Gastrocnemius medialis (tissue), 4 donors: ENCODE data around the gene COL20A1. TPM values are rescaled to one million over a fixed set of nuclear protein-coding genes. Genes with fewer than 3 reads are reported as not detected.

Source experiments
- ATAC-seq, 2 donors: fragments of 150-250 bp; one replicate each; pipeline ENCODE4 v1.9.1; 2016
- DNase-seq, 2 donors: peaks; one replicate each; pipeline ENCODE4 v3.0.0-alpha.2; 2019
- H3K27ac ChIP-seq, 4 donors: fragments of 200-600 bp; sonication (generic); 1 replicate in 1 of 4; 2 replicates in 3 of 4; pipeline ENCODE4 v1.5.1; 2016 to 2018; ENCODE audit warnings: mild to moderate bottlenecking in 2 of 4, moderate library complexity in 1 of 4
- H3K27me3 ChIP-seq, 3 donors: fragments of 200-600 bp; sonication (generic) in 2 of 3; 1 replicate in 1 of 3; 2 replicates in 2 of 3; pipeline versions ENCODE4 v1.5.1 to v1.6.0; 2016 to 2019; ENCODE audit warnings: mild to moderate bottlenecking in 1 of 3, moderate library complexity in 1 of 3
- H3K36me3 ChIP-seq, 2 donors: fragments of 200-600 bp; sonication (generic) in 1 of 2; one replicate each; pipeline ENCODE4 v1.5.1; 2017 to 2018
- H3K4me1 ChIP-seq, 2 donors: fragments of 200-600 bp; sonication (generic) in 1 of 2; one replicate each; pipeline ENCODE4 v1.5.1; 2016 to 2017; ENCODE audit warnings: mild to moderate bottlenecking in 2 of 2
- H3K4me3 ChIP-seq, 4 donors: fragments of 200-600 bp; sonication (generic) in 3 of 4; 1 replicate in 1 of 4; 2 replicates in 3 of 4; pipeline ENCODE4 v1.5.1; 2016 to 2019; ENCODE audit warnings: mild to moderate bottlenecking in 2 of 4
- H3K9me3 ChIP-seq, 3 donors: fragments of 200-600 bp; sonication (generic) in 2 of 3; 1 replicate in 1 of 3; 2 replicates in 2 of 3; pipeline ENCODE4 v1.5.1; 2016 to 2019
- POLR2A ChIP-seq, 2 donors: fragments of 450-650 bp; IDR thresholded peaks; one replicate each; pipeline ENCODE4 v1.6.1; 2017; ENCODE audit warnings: antibody characterized with exemption in 2 of 2, mild to moderate bottlenecking in 2 of 2, moderate library complexity in 2 of 2
- in situ Hi-C, 4 donors: fragments of 200-750 bp; cut with MboI; loops; one replicate each; pipeline versions ENCODE4 v1.15.0 to v1.8.0; 2017; ENCODE audit warnings: low sequenced_read_pairs in 4 of 4
- intact Hi-C: fragments of 100-400 bp; cut with DNase I; formaldehyde crosslinking; loops from one replicate; pipeline ENCODE4 v1.15.1; 2023; ENCODE audit warnings: low total_unique reads
- total RNA-seq, 4 donors: library from RNA; depleted of rRNA; stranded (reverse); fragments of >200 nt; gene quantifications; one replicate each; pipeline versions ENCODE4 v1.1.0 to v1.2.3, GENCODE V29; 2016
- TF ChIP-seq, protein P1 (sequence below), 5 experiments: fragments of 450-650 bp in 3 of 5; fragments of 200-600 bp in 2 of 5; sonication (generic) in 2 of 5; IDR thresholded peaks in 4 of 5; conservative IDR thresholded peaks in 1 of 5; 1 replicate in 4 of 5; 2 replicates in 1 of 5; pipeline ENCODE4 v1.5.1; 2016 to 2019; ENCODE audit warnings: antibody characterized with exemption in 5 of 5, mild to moderate bottlenecking in 3 of 5, moderate library complexity in 3 of 5

The COL20A1 gene
- total RNA-seq, 4 donors from 2014 or later, result 0.23 TPM; not detected in 3

DNA sequence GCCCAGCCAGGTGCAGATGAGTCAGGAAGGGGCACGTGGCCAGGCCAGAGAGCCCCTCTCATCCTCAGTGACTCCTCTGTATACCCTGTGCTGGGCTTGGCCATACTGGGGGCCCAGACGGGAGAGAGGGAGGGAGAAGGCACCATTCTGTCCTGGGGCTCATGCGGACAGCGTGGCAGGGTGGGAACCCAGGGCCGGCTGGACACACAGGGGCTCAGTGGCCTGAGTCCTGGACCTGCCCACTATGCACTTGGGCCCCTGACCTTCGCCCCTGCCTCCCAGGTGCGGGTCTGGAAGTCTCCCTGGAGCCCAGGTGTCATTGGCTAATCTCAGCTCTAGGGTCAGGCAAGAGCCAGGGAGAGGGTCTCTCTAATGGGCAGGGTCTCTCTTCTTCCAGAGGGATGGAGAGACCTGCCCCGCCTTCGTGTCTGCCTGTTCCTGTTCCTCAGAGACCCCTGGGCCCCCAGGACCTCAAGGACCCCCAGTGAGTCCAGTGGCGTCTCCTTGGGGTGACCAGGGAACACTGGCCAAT is 27.7 kb downstream of the COL20A1 start:
- intact Hi-C loops, result no loop called here

DNA sequence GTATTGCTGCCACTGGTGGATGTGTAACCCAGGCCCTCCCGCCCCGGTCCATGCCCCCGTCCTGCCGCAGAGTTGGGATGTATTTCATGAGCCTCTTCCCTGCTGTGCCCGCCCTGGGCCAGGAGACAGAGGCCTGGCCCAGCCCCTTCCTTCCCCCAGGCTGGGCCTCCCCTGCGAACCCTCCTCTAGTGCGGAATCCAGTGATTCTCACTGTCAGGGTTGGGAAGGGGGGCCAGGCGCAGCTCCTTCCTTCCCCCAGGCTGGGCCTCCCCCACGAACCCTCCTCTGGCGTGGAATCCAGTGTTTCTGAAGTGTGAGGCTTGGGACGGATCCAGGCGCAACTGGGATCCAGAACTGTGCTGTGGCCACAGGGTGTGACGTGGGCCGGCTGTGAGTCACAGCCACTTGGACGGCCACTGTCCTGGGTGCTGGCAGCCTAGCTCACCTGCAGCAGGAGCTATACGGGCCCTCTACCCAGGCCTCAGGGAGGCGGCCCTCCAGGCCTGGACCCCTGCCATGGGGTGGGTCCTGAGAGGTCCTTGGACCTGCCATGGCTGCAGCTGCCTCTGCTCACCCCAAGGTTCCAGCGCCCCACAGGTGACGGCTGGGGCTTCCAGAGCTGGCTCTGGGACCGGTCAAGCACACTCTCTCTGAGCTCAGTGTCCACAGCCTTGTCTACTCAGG is 28.3 kb downstream of the COL20A1 start:
- H3K27me3 ChIP-seq, result peaks cover 0 to 8% (median 8%) of the 10 kb centered on the region in 3 donors
- DNase-seq (no peak), ATAC-seq (no peak)
- intact Hi-C loops, result no loop called here
- H3K9me3 ChIP-seq, result no peaks in the 10 kb centered on the region
- in situ Hi-C loops, result no loop called here
- H3K36me3 ChIP-seq, result no peaks in the 10 kb centered on the region
- no peaks in the 10 kb centered on the region for H3K4me1 ChIP-seq
- no peak overlapping the region for H3K27ac ChIP-seq
- TF ChIP-seq, protein P1, sequence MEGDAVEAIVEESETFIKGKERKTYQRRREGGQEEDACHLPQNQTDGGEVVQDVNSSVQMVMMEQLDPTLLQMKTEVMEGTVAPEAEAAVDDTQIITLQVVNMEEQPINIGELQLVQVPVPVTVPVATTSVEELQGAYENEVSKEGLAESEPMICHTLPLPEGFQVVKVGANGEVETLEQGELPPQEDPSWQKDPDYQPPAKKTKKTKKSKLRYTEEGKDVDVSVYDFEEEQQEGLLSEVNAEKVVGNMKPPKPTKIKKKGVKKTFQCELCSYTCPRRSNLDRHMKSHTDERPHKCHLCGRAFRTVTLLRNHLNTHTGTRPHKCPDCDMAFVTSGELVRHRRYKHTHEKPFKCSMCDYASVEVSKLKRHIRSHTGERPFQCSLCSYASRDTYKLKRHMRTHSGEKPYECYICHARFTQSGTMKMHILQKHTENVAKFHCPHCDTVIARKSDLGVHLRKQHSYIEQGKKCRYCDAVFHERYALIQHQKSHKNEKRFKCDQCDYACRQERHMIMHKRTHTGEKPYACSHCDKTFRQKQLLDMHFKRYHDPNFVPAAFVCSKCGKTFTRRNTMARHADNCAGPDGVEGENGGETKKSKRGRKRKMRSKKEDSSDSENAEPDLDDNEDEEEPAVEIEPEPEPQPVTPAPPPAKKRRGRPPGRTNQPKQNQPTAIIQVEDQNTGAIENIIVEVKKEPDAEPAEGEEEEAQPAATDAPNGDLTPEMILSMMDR (IDR thresholded peaks at IDR 0.05 in 4 of 5, conservative IDR thresholded peaks at IDR 0.05 in 1 of 5), result no peak
- no peak for TF ChIP-seq POLR2A (IDR thresholded peaks at IDR 0.05)
- no peak overlapping the region for H3K4me3 ChIP-seq

More for the DNA sequence above, 27.7 kb downstream of the COL20A1 start:
- Histone ChIP-seq H3K4me3 (no peak overlapping the region), H3K4me1 (no peaks in the 10 kb centered on the region), H3K36me3 (no peaks in the 10 kb centered on the region), H3K27ac (no peak overlapping the region), H3K9me3 (no peaks in the 10 kb centered on the region), H3K27me3 (peaks cover 0 to 8% (median 8%) of the 10 kb centered on the region in 3 donors)
- in situ Hi-C loops, result no loop called here
- TF ChIP-seq POLR2A (IDR thresholded peaks at IDR 0.05), result no peak
- TF ChIP-seq, protein P1 (IDR thresholded peaks at IDR 0.05 in 4 of 5, conservative IDR thresholded peaks at IDR 0.05 in 1 of 5), result no peak
- no peak for DNase-seq
- ATAC-seq, result no peak

DNA sequence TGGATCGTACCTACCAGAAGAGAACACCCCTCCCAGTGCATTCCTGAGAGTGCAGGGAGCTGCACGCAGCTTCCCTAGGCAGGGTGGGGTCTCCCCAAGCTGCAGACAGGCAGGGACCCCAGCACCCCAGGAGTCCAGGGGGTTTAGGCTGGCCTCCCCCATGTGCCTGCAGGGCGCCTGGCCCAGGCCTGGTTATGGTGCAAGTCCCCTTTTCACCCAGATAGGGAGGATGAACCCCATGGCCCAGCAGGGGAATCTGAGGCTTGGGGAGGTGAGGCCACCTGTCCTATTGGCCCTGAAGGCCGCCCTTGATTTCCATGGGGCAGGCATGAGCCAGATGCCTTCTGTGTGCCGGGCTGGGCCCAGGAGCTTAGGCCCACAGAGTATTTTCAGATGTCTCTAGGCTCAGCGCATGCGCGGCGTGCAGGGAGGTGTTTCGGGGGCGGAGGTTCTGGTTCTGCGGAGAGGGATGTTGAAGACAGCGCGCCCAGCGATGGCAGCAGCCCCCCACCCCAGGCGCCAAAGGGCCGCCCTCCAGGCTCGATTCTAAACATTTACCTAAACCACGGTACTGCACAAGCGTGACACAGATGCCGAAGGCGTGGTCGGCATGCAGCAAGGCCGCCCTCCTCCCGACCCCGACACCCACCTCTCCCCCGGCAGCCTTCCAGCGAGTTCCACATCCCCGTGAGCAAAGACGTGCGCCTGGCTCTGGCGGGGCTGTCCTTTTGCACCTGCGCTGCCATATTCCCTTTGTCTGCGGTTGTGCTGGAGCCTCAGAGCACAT is 29.4 kb downstream of the COL20A1 start:
- in situ Hi-C loops, result no loop called here
- TF ChIP-seq, protein P1 (IDR thresholded peaks at IDR 0.05 in 4 of 5, conservative IDR thresholded peaks at IDR 0.05 in 1 of 5), result no peak
- no peak for TF ChIP-seq POLR2A (IDR thresholded peaks at IDR 0.05)
- Histone ChIP-seq H3K27ac (no peak overlapping the region), H3K4me1 (no peaks in the 10 kb centered on the region), H3K36me3 (no peaks in the 10 kb centered on the region), H3K9me3 (no peaks in the 10 kb centered on the region), H3K4me3 (no peak overlapping the region), H3K27me3 (peaks cover 0 to 8% (median 8%) of the 10 kb centered on the region in 3 donors)
- DNase-seq, result no peak
- intact Hi-C loops, result no loop called here
- no peak for ATAC-seq

DNA sequence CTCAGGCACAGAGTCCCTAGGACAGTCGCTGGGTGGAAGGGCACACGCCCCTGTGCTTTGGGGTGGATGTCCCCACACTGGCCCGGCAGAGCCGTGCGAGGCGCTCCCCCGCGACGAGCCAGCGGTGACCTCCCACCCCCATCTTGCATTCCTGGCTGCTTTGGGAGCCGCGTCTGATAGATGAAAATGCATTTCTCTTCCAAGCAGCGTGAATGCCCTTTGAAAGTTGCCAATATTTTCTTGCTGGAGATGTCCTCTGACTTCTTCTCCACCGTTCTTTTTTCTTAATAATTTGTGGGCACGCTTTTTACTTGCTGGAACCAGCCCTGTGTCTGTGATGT is 29.9 kb downstream of the COL20A1 start:
- peaks cover 0 to 8% (median 8%) of the 10 kb centered on the region in 3 donors for H3K27me3 ChIP-seq
- no peaks in the 10 kb centered on the region for H3K9me3 ChIP-seq
- in situ Hi-C loops, result no loop called here
- no peaks in the 10 kb centered on the region for H3K4me1 ChIP-seq
- DNase-seq (no peak), ATAC-seq (no peak)
- intact Hi-C loops, result no loop called here
- H3K36me3 ChIP-seq, result no peaks in the 10 kb centered on the region
- no peak overlapping the region for H3K4me3 ChIP-seq
- no peak overlapping the region for H3K27ac ChIP-seq
- TF ChIP-seq, protein P1 (IDR thresholded peaks at IDR 0.05 in 4 of 5, conservative IDR thresholded peaks at IDR 0.05 in 1 of 5), result no peak
- TF ChIP-seq POLR2A (IDR thresholded peaks at IDR 0.05), result no peak
